Neural progenitor cell (in vitro differentiated cells): ENCODE data around the gene NCAPG2.
A peak's percentile ranks its signal among the peaks of the same experiment; 100 is the strongest.

Source experiments
- CTCF ChIP-seq: fragments of 200-600 bp; sonication (generic); IDR thresholded peaks from 2 replicates; pipeline ENCODE4 v1.5.1; 2017; ENCODE audit warnings: antibody characterized with exemption, mild to moderate bottlenecking
- EZH2 ChIP-seq: fragments of 200-600 bp; sonication (generic); IDR thresholded peaks from 2 replicates; pipeline ENCODE4 v1.6.1; 2017; ENCODE audit warnings: antibody characterized with exemption, mild to moderate bottlenecking, moderate library complexity
- EZH2phosphoT487 ChIP-seq: fragments of 200-600 bp; sonication (generic); IDR thresholded peaks from 2 replicates; pipeline ENCODE4 v1.6.1; 2017; ENCODE audit warnings: antibody characterized with exemption

- TF ChIP-seq EZH2phosphoT487 (no peak), CTCF (peak; percentile 11), EZH2 (no peak)
Observed at GRCh38 chr7:158704524-158705233, at the start of gene NCAPG2.
